WI38 (cell line): ENCODE measurements around the gene HCK.

Experiments used
- H3K4me3 ChIP-seq: 2 replicates; pipeline ENCODE4 v1.5.1; 2011; ENCODE audit warnings: low read depth, mild to moderate bottlenecking, control low read depth, low read length
- TF ChIP-seq, protein P1 (sequence below): IDR thresholded peaks from 2 replicates; pipeline ENCODE4 v1.5.1; 2012; ENCODE audit warnings: low read depth, mild to moderate bottlenecking, control low read depth, low read length

Gene HCK

GRCh38 chr20:32071395-32072167, 19.5 kb downstream of the HCK start:
- no peak overlapping the region for H3K4me3 ChIP-seq
- TF ChIP-seq, protein P1, sequence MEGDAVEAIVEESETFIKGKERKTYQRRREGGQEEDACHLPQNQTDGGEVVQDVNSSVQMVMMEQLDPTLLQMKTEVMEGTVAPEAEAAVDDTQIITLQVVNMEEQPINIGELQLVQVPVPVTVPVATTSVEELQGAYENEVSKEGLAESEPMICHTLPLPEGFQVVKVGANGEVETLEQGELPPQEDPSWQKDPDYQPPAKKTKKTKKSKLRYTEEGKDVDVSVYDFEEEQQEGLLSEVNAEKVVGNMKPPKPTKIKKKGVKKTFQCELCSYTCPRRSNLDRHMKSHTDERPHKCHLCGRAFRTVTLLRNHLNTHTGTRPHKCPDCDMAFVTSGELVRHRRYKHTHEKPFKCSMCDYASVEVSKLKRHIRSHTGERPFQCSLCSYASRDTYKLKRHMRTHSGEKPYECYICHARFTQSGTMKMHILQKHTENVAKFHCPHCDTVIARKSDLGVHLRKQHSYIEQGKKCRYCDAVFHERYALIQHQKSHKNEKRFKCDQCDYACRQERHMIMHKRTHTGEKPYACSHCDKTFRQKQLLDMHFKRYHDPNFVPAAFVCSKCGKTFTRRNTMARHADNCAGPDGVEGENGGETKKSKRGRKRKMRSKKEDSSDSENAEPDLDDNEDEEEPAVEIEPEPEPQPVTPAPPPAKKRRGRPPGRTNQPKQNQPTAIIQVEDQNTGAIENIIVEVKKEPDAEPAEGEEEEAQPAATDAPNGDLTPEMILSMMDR = no peak

DNA sequence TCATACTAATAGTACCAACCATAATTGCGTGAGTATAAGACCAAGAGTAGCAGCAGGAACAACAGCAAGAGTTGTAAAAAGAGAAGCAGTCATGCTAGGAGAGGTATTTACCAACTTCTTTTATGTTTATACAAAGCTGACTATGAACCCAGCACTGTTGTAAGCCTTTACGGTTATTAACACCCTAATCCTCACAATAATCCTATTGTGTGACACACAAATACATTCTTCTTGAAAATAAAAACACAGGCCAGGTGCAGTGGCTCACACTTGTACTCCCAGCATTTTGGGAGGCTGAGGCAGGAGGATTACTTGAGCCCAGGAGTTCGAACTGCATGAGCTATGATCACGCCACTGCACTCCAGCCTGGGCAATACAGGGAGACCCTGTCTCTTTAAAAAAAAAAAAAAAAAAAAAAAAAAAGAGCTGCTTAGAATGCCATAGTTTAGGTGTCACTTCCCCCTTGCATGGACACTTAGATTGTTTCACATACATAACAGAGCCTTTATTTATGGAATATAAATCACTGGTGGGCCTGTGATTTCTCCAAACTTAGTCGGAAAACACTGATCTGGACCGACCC, 20.2 kb downstream of the HCK start:
- TF ChIP-seq, protein P1 = no peak
- no peak overlapping the region for H3K4me3 ChIP-seq

DNA sequence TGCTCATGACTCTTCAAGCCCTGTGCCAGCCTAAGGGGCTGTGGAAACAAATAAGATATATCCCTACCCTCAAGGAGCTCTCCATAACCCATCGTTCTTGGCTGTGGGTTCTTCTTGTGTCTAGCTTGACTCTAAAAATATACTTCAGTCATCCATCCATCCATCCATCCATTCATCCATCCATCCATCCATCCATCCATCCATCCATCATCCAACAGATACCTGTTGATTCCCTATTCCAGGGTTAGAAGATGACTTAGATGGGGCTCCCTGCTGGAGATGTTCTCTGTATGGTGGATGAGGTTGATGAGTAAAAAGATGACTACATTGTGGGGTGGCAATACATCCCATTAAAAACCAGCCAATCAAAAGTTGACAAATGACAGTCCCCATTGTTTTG, 23.5 kb downstream of the HCK start:
- no peak overlapping the region for H3K4me3 ChIP-seq
- TF ChIP-seq, protein P1 = no peak

- TF ChIP-seq, protein P1 = no peak
- no peak overlapping the region for H3K4me3 ChIP-seq
These were observed 25.1 kb downstream of the HCK start for GRCh38 chr20:32077190-32077589.

DNA sequence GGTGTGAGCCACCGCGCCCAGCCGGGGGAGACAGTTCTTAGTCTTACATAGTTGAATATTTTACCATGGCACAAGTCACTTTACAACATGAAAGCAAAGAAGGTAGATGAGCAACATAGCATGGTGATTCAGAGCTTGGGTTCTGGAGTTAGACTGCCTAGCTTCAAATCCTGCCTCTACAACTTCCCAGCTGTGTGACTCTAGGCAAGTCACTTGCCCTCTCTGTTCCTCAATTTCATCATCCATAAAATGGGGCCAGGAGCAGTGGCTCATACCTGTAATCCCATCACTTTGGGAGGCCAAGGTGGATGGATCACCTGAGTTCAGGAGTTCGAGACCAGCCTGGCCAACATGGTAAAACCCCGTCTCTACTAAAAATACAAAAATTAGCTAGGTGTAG, 26.3 kb downstream of the HCK start:
- no peak overlapping the region for H3K4me3 ChIP-seq
- TF ChIP-seq, protein P1 = no peak

DNA sequence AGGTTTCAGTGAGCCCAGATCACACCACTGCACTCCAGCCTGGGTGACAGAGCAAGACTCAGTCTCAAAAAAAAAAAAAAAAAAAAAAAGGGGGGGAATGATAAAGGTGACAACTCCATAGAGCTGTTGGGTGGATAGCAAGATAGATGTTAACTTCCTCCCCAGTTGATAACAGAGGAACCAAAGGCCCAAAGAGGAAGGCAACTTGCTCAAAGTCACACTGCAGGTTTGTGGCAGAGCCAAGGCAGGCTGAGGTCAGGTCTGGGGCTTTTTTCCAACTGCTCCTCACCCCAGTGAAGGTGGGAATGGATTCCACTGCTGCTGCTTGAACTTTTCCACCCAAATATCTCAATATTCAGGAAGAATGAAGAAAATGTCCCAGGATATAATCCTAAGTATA, 26.7 kb downstream of the HCK start:
- no peak overlapping the region for H3K4me3 ChIP-seq
- TF ChIP-seq, protein P1 = no peak

GRCh38 chr20:32079655-32080109, 27.6 kb downstream of the HCK start:
- TF ChIP-seq, protein P1 = no peak
- no peak overlapping the region for H3K4me3 ChIP-seq
